Sigmoid colon (tissue), 7 donors: ENCODE measurements around the gene UGT1A7. TPM values are rescaled to one million over a fixed set of nuclear protein-coding genes. Genes with fewer than 3 reads are reported as not detected.
"Not testable (repeated sequence)": the region's sequence is repeated elsewhere in the genome, so short reads cannot be mapped to it uniquely, and the experiment has no call there.

ENCODE experiments used
- DNase-seq: peaks from one replicate; pipeline ENCODE4 v3.0.0-alpha.2; 2019
- H3K27ac ChIP-seq, 4 donors: fragments of 200-600 bp; sonication (generic); one replicate each; pipeline ENCODE4 v1.5.1; 2016 to 2019; ENCODE audit warnings: mild to moderate bottlenecking in 1 of 4
- H3K27me3 ChIP-seq, 3 donors: fragments of 200-600 bp; sonication (generic); one replicate each; pipeline ENCODE4 v1.5.1; 2019; ENCODE audit warnings: mild to moderate bottlenecking in 1 of 3
- H3K36me3 ChIP-seq, 4 donors: fragments of 200-600 bp; sonication (generic); one replicate each; pipeline ENCODE4 v1.5.1; 2016 to 2019
- H3K4me1 ChIP-seq, 4 donors: fragments of 200-600 bp; sonication (generic); one replicate each; pipeline ENCODE4 v1.5.1; 2017 to 2019
- H3K4me3 ChIP-seq, 4 donors: fragments of 200-600 bp; sonication (generic); one replicate each; pipeline ENCODE4 v1.5.1; 2017 to 2019; ENCODE audit warnings: mild to moderate bottlenecking in 2 of 4, moderate library complexity in 1 of 4
- H3K9me3 ChIP-seq, 4 donors: fragments of 200-600 bp in 3 of 4; sonication (generic) in 3 of 4; one replicate each; pipeline versions ENCODE4 v1.5.1 to v1.6.1; 2013 to 2019
- EP300 ChIP-seq, 4 donors: sonication (generic); formaldehyde crosslinking; IDR thresholded peaks; one replicate each; pipeline ENCODE4 v1.6.1; 2017; ENCODE audit warnings: antibody characterized with exemption in 4 of 4
- POLR2A ChIP-seq, 2 donors: fragments of 450-650 bp; IDR thresholded peaks; one replicate each; pipeline ENCODE4 v1.6.1; 2016; ENCODE audit warnings: antibody characterized with exemption in 2 of 2, mild to moderate bottlenecking in 2 of 2, moderate library complexity in 2 of 2
- POLR2AphosphoS5 ChIP-seq, 4 donors: sonication (generic); formaldehyde crosslinking; IDR thresholded peaks; one replicate each; pipeline ENCODE4 v1.6.1; 2017; ENCODE audit warnings: antibody characterized with exemption in 4 of 4
- WGBS, 2 donors: extraction: QIAGEN DNeasy Blood & Tissue Kit; methylation state at CpG; one replicate each; pipeline ENCODE4 v1.1.7; 2013; 5-methylcytosine and 5-hydroxymethylcytosine counted together
- intact Hi-C: fragments of 100-400 bp; cut with DNase I; formaldehyde crosslinking; loops from one replicate; pipeline ENCODE4 v1.15.1; 2023
- polyA plus RNA-seq, 3 donors: library from polyadenylated mRNA; stranded (reverse); fragments of 200-250 nt; gene quantifications; one replicate each; pipeline ENCODE4 v1.2.3, GENCODE V29; 2013
- total RNA-seq, 4 donors: library from RNA; depleted of rRNA; stranded (reverse); fragments of >200 nt; gene quantifications; one replicate each; pipeline ENCODE4 v1.1.0, GENCODE V29; 2016
- TF ChIP-seq, protein P1 (sequence below), 4 experiments: fragments of 450-650 bp in 3 of 4; fragments of 200-600 bp in 1 of 4; IDR thresholded peaks; one replicate each; pipeline ENCODE4 v1.5.1; 2016 to 2019; ENCODE audit warnings: antibody characterized with exemption in 4 of 4, mild to moderate bottlenecking in 3 of 4, moderate library complexity in 2 of 4
- donor health status: healthy with polysubstance abuse.
- donor health status: Bipolar disorder and iron deficiency.
- donor health status: healthy.

UGT1A7 gene
- total and polyA plus RNA-seq, 7 donors, result 0.66 TPM; not detected in 6

GRCh38 chr2:233714121-233714520, 32.4 kb downstream of the UGT1A7 start:
- 75 to 89% methylated on average over 2 of the region's 2 CpGs for WGBS, 2 donors
- Histone ChIP-seq H3K4me3 (no peak overlapping the region), H3K9me3 (no peaks in the 10 kb centered on the region), H3K36me3 (no peaks in the 10 kb centered on the region), H3K4me1 (no peaks in the 10 kb centered on the region), H3K27ac (no peak overlapping the region), H3K27me3 (no peaks in the 10 kb centered on the region)
- DNase-seq, result no peak
- TF ChIP-seq EP300 (IDR thresholded peaks at IDR 0.05), result no peak
- TF ChIP-seq, protein P1, sequence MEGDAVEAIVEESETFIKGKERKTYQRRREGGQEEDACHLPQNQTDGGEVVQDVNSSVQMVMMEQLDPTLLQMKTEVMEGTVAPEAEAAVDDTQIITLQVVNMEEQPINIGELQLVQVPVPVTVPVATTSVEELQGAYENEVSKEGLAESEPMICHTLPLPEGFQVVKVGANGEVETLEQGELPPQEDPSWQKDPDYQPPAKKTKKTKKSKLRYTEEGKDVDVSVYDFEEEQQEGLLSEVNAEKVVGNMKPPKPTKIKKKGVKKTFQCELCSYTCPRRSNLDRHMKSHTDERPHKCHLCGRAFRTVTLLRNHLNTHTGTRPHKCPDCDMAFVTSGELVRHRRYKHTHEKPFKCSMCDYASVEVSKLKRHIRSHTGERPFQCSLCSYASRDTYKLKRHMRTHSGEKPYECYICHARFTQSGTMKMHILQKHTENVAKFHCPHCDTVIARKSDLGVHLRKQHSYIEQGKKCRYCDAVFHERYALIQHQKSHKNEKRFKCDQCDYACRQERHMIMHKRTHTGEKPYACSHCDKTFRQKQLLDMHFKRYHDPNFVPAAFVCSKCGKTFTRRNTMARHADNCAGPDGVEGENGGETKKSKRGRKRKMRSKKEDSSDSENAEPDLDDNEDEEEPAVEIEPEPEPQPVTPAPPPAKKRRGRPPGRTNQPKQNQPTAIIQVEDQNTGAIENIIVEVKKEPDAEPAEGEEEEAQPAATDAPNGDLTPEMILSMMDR (IDR thresholded peaks at IDR 0.05), result no peak
- no peak for TF ChIP-seq POLR2A (IDR thresholded peaks at IDR 0.05)
- no peak for TF ChIP-seq POLR2AphosphoS5 (IDR thresholded peaks at IDR 0.05)
- intact Hi-C loops, result no loop called here

GRCh38 chr2:233718552-233718951, 36.9 kb downstream of the UGT1A7 start, which contains the start of gene UGT1A4:
Gene UGT1A4 (plus strand): TSS chr2:233718736. CDS start chr2:233718821, 85 bp downstream.
- no peaks in the 10 kb centered on the region for H3K4me1 ChIP-seq
- WGBS, 2 donors, result 87 to 88% methylated on average over 7 of the region's 7 CpGs
- no peaks in the 10 kb centered on the region for H3K36me3 ChIP-seq
- H3K27me3 ChIP-seq, result no peaks in the 10 kb centered on the region
- TF ChIP-seq, protein P1 (IDR thresholded peaks at IDR 0.05), result no peak
- TF ChIP-seq POLR2A (IDR thresholded peaks at IDR 0.05) (no peak), POLR2AphosphoS5 (IDR thresholded peaks at IDR 0.05) (no peak), EP300 (IDR thresholded peaks at IDR 0.05) (no peak)
- no peaks in the 10 kb centered on the region for H3K9me3 ChIP-seq
- DNase-seq, result no peak
- no peak within 1 kb of the TSS for H3K4me3 ChIP-seq
- no peak within 1 kb of the TSS for H3K27ac ChIP-seq
- intact Hi-C loops, result no loop called here

DNA sequence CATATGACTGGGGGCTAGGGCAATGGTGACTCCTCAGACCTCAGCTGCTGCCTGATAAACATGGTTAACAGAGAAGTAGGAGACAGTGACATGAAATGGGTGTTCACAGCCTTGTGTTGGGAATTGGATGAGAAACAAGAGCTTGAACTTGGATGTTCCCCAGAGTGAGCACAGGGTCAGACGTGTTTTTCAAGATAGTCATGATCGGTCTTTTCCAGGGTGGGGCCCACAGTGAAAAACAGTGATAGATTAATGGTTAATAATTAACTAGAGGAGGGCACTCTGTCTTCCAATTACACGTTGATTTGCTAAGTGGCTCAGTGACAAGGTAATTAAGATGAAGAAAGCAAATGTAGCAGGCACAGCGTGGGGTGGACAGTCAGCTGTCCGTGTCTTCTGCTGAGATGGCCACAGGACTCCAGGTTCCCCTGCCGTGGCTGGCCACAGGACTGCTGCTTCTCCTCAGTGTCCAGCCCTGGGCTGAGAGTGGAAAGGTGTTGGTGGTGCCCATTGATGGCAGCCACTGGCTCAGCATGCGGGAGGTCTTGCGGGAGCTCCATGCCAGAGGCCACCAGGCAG, 47.1 kb downstream of the UGT1A7 start, which contains the start of gene UGT1A3:
Gene UGT1A3 (plus strand): TSS at position 320 of the 579 bp plus-strand sequence. CDS start 85 bp downstream, at position 405.
- no peak for DNase-seq
- Histone ChIP-seq H3K9me3 (no peaks in the 10 kb centered on the region), H3K4me1 (no peaks in the 10 kb centered on the region), H3K27me3 (no peaks in the 10 kb centered on the region), H3K36me3 (no peaks in the 10 kb centered on the region), H3K27ac (no peak within 1 kb of the TSS), H3K4me3 (no peak within 1 kb of the TSS)
- 47 to 83% methylated on average over 8 of the region's 8 CpGs for WGBS, 2 donors
- TF ChIP-seq EP300 (IDR thresholded peaks at IDR 0.05) (no peak), POLR2A (IDR thresholded peaks at IDR 0.05) (no peak), POLR2AphosphoS5 (IDR thresholded peaks at IDR 0.05) (no peak)
- TF ChIP-seq, protein P1 (IDR thresholded peaks at IDR 0.05), result no peak
- intact Hi-C loops, result no loop called here

- H3K27me3 ChIP-seq, DNase-seq, H3K9me3 ChIP-seq, intact Hi-C loops, H3K4me1 ChIP-seq, H3K36me3 ChIP-seq, H3K27ac ChIP-seq, H3K4me3 ChIP-seq: not testable (repeated sequence)
- WGBS, 2 donors, result 74 to 86% methylated on average over 14 of the region's 14 CpGs
These were observed 55.4 kb downstream of the UGT1A7 start for GRCh38 chr2:233736868-233737653.

GRCh38 chr2:233740870-233741269, 59.2 kb downstream of the UGT1A7 start:
- WGBS, 2 donors, result 13 to 59% methylated on average over 2 of the region's 2 CpGs
- Histone ChIP-seq H3K9me3 (no peaks in the 10 kb centered on the region), H3K36me3 (no peaks in the 10 kb centered on the region), H3K27me3 (no peaks in the 10 kb centered on the region), H3K4me3 (no peak overlapping the region), H3K27ac (no peak overlapping the region), H3K4me1 (no peaks in the 10 kb centered on the region)
- intact Hi-C loops, result no loop called here
- no peak for TF ChIP-seq POLR2AphosphoS5 (IDR thresholded peaks at IDR 0.05)
- TF ChIP-seq EP300 (IDR thresholded peaks at IDR 0.05), result no peak
- TF ChIP-seq, protein P1 (IDR thresholded peaks at IDR 0.05), result no peak
- TF ChIP-seq POLR2A (IDR thresholded peaks at IDR 0.05), result no peak
- DNase-seq, result no peak
